HK-2 (cell line): ENCODE results near the gene PDLIM3.
"Not testable (repeated sequence)": the region's sequence is repeated elsewhere in the genome, so short reads cannot be mapped to it uniquely, and the experiment has no call there.

Experiments used
- DNase-seq: peaks from one replicate; pipeline ENCODE4 v3.0.0-alpha.2; 2018; ENCODE audit not compliant: unreplicated experiment

Gene PDLIM3

DNA sequence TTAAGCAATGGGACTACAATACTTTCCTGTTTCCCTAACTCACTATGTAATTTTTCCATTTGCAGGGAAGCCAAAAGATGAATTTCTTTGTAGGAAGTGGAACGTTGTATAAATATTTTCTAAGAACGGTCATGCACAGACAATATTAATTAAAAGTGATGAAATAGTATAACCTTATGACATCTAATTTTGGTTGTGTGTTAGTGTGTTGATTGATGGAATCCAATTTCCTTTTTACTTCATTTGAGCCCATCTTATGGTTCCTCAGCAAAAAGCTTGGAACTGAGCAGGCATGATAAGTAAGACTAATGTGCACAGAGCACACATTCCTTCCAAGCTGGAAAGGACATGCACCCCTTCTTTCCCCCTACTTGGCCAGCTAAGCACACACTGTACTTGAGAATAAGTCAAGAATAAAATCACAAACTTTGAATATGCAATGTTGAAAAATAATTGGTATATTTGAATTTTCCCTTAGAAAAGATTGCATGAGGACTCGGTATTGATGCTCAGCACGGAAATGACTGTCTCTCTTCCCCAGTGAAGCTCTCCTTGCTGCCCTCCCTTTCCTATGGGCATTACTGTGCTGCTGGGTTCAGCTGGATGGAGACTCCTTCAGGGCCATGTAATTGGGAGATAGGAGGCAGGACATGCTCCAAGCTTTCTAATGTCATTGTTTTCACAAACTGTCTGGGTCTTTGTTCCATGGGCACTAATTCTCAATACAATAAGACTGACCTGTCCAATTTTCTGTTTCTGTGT is 19.2 kb upstream of the PDLIM3 start:
- no peak for DNase-seq

- DNase-seq = no peak
Observed at GRCh38 chr4:185552254-185552653, 16.9 kb upstream of the PDLIM3 start.

- no peak for DNase-seq
Observed at GRCh38 chr4:185550933-185551332, 15.6 kb upstream of the PDLIM3 start.

DNA sequence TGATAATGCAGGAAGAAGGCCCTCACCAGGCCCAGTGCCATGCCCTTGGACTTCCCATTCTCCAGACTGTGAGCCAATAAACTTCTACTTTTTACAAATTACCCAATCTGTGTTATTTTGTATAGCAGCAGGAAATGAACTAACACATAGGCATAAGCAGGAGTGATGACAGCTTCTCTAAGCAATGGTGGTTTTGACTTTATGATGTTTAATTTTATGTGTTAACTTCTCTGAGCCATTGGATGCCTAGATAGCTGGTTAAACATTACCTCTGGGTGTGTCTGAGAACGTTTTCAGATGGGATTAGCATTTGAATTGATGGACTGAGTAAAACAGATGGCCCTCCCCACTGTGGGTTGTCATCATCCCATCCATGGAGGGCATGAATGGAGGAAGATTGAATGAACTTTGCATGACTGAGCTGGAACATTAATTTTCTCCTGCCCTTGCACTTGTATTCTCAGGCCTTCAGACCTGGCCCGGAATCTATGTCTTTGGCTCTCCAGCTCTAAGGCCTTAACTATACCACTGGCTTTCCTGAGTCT is 13.9 kb upstream of the PDLIM3 start:
- DNase-seq = no peak

- DNase-seq = no peak
Observed at GRCh38 chr4:185548587-185548986, 13.3 kb upstream of the PDLIM3 start.

DNA sequence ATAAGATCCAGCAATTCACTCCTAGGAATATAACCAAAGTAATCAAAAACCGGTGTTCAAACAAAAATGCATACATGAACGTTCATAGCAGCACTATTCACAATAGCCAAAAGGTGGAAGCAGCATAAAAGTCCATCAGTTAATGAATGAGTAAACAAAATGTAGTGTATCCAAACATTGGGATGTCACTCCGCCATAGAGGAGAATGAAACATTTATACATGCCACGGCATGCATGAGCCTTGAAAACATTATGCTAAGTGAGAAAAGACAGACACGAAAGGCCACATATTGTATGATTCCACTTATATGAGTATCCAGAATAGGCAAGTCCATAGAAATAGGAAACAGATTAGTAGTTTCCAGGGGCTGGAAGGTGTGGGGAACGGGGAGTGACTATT is 11.0 kb upstream of the PDLIM3 start:
- no peak for DNase-seq

GRCh38 chr4:185542626-185543315 is 7.5 kb upstream of the PDLIM3 start:
- peak; percentile 28 for DNase-seq

- no peak for DNase-seq
Observed at GRCh38 chr4:185541251-185541727, 6.0 kb upstream of the PDLIM3 start.

DNA sequence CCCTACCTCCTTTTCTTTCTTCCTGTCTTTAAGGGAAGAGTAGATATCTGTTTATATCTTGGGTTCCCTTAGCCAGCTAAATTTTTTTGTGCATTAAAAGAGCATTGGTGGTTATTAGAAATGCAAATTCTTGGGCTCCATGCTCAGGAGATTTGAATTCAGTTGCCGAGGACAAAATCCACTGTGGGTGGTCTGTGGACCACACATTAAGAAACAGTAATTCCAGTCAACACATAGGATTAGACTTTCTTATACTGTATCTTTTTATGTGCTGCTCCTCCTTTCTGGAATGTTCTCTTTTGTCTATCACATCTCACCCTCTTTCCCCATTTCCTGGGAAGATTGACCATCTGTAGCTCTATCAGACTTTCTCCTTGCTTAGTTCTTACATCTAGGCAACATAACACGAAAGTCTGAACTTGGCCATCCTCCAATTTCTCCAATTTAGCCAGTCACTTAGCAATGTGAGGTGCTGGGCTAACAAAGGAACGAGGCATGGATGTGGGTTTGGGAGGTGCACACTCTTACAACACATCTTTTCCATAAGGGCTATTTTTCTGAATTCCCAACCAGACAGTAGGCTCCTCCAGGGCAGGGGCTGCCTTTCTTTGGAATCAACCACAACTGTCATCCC is 5.3 kb upstream of the PDLIM3 start:
- no peak for DNase-seq

- DNase-seq = no peak
Observed at GRCh38 chr4:185540040-185540439, 4.7 kb upstream of the PDLIM3 start.

DNA sequence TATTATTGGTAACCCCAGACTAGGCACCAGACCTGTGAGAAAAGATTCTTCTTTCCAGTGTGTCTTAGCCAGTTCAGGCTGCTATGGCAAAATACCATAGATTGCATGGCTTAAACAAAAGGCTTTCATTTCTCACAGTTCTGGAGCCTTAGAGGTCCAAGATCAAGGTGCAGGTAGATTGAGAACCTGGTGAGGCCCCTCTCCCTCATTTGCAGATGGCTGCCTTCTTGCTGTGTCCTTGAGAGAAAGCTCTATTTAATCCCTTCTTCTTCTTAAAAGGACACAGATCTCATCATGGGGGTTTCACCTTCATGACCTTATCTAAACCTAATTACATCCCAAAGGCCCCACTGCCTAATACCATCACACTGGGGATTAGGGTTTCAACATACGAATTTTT is 3.5 kb upstream of the PDLIM3 start:
- DNase-seq = no peak

DNA sequence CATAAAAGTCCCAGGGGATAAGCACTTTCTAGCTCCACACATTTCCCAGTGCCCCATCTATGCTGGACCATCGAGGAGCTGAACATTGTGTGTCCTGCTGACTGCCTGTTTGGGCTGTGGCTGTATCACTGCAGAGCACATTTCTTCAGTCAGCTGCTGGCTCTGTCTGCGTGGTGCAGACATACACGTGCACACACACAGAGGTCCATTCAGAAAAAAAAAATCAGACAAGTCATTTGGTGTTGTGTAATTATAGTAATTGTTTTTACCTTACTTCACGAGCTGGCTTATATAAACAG is 1.1 kb upstream of the PDLIM3 start:
- no peak for DNase-seq

DNA sequence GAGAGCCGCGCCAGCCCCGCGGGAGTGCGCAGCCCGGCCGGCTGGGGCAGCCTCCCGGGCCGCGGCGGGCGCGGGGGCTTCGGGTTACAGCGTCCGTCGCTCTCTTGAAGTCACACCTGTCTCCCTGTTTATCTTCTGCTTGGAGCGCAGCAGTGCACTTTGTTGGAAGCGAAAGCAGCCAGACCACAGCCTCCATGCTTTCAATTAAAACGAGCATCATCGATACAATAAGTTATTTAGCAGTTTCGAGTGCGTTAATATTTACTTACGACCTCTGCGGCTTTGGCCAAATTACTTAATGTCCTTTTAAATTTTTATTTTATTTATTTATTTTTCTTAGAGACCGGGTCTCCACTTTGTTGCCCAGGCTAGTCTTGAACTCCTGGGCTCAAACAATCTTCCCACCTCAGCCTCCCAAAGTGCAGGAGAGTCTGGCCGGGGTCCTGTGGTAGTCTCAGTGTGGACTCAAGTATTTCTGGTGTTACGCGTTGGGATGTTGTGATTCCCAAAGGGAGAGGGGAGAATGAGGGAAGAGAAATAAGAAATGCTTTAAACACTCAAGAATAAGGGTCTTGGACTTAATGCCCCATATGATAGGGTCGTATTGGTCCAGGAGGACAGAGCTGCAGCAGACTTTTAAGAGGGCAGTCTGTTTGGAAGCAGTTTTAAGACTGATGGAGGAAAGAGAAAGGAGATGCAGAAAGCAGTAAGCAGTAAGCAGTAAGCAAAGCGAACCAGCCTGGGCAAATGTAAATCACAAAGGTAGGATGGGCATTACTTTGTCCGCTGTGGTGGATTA is 504 bp upstream of the PDLIM3 start:
- no peak for DNase-seq

- no peak for DNase-seq
Observed at GRCh38 chr4:185534511-185534865, 819 bp downstream of the PDLIM3 start.

DNA sequence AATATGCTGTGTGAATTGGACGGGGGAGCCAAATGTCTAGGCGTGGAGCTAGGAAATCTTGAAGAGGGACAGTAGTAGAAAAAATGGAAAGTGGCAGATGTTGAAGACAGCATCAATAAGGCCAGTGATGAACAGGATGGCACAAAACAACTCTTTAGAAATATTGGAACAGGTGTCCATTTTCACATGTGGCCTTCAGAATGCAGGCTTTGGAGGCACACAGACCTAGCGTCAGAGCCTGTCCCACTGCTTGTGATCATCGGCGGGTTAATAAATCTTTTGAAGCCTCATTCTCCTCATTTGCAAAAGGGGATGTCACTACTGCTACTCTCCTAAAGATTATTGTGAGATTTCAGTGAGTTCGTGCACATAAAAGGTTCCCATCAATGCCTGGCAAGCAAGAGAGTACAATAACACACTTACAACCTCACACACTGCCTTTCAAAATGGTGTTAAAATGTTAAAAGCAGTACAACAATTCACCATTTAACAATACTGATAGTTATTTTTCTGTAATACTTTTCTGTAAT is 2.4 kb downstream of the PDLIM3 start:
- no peak for DNase-seq

GRCh38 chr4:185532293-185532692 is 3.0 kb downstream of the PDLIM3 start:
- DNase-seq = no peak

DNA sequence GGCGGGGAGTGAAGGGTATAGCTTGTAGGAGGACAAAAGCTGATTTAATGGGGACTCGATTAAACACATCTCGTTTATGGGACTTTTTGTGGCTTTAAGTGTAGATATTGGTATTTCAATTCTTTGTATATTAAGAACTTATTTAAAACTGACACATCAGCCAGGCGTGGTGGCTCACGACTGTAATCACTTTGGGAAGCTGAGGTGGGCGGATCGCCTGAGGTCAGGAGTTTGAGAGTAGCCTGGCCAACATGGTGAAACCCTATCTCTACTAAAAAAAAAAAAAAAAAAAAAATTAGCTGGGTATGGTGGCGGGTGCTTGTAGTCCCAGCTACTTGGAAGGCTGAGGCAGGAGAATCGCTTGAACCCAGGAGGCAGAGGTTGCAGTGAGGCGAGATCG is 3.7 kb downstream of the PDLIM3 start:
- not testable (repeated sequence) for DNase-seq

GRCh38 chr4:185529413-185529812 is 5.9 kb downstream of the PDLIM3 start:
- no peak for DNase-seq

GRCh38 chr4:185524888-185525863 is 10.1 kb downstream of the PDLIM3 start:
- no peak for DNase-seq

DNA sequence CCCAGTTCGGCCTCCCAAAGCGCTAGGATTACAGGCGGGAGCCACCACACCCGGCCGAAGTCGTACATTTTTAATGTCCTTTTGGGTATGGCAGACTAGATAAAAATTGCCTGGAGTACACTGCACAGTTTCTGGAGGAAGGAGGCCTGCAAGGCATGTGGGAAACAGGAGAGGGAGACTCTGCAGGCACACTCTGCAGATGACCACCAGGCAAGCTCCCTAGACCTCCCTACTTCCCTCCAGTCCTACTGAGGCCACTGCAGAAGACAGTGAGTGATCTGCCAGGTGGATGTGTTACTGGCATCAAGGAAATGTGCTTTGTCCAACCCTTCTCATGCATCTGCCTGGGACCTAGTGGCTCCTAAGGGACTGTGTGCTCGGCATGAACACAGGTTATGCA is 11.4 kb downstream of the PDLIM3 start:
- no peak for DNase-seq

GRCh38 chr4:185522451-185522850 is 12.9 kb downstream of the PDLIM3 start:
- no peak for DNase-seq
